CD4-positive, alpha-beta memory T cell (primary cell): Measurements from ENCODE around the gene NATD1. TPM values are rescaled to one million over a fixed set of nuclear protein-coding genes. Genes with fewer than 3 reads are reported as not detected.

Experiments used
- CTCF ChIA-PET: fragments of 350-600 bp; sonication (Branson Sonifier 250); formaldehyde crosslinking; loops from one replicate; lab custom pipeline; 2021; ENCODE audit warnings: inconsistent platforms; ENCODE audit not compliant: partially characterized antibody; lab: Charles Lee
- POLR2A ChIA-PET: fragments of 350-600 bp; sonication (Branson Sonifier 250); formaldehyde crosslinking; loops from one replicate; lab custom pipeline; 2021; ENCODE audit not compliant: partially characterized antibody; lab: Charles Lee
- DNase-seq, 5 donors: peaks; one replicate each; pipeline versions ENCODE4 v3.0.0 to v3.0.0-alpha.2; 2020 to 2022; ENCODE audit warnings: mixed read lengths in 1 of 5
- H3K27ac ChIP-seq: one replicate; pipeline ENCODE4 v1.7.0; 2013; ENCODE audit warnings: low read depth, low read length
- H3K27me3 ChIP-seq: 2 replicates; pipeline ENCODE4 v1.7.0; 2013; ENCODE audit warnings: mild to moderate bottlenecking, low read length, moderate library complexity; ENCODE audit not compliant: insufficient read depth
- H3K36me3 ChIP-seq: 2 replicates; pipeline ENCODE4 v1.7.0; 2013; ENCODE audit warnings: mild to moderate bottlenecking, low read length, moderate library complexity; ENCODE audit not compliant: insufficient read depth
- H3K4me1 ChIP-seq: 2 replicates; pipeline ENCODE4 v1.7.0; 2013; ENCODE audit warnings: mild to moderate bottlenecking, low read length, moderate library complexity; ENCODE audit not compliant: insufficient read depth
- H3K4me3 ChIP-seq, 2 donors: one replicate each; pipeline ENCODE4 v1.7.0; 2013; ENCODE audit warnings: low read length in 2 of 2, mild to moderate bottlenecking in 1 of 2
- H3K9me3 ChIP-seq, 2 donors: one replicate each; pipeline ENCODE4 v1.7.0; 2013; ENCODE audit warnings: low read length in 2 of 2, control low read depth in 1 of 2; ENCODE audit not compliant: control insufficient read depth in 1 of 2
- H3K27ac Mint-ChIP-seq, 7 donors: one replicate each; pipeline ENCODE4 v1.8.0; 2020 to 2021; ENCODE audit warnings: mixed read lengths in 7 of 7, mild to moderate bottlenecking in 6 of 7, inconsistent platforms in 3 of 7, moderate library complexity in 3 of 7
- H3K27me3 Mint-ChIP-seq, 2 donors: one replicate each; pipeline ENCODE4 v1.8.0; 2020 to 2021; ENCODE audit warnings: mixed read lengths in 2 of 2
- H3K36me3 Mint-ChIP-seq, 2 donors: one replicate each; pipeline ENCODE4 v1.8.0; 2020 to 2021; ENCODE audit warnings: mixed read lengths in 2 of 2, inconsistent platforms in 1 of 2, mild to moderate bottlenecking in 1 of 2
- H3K4me1 Mint-ChIP-seq, 4 donors: one replicate each; pipeline ENCODE4 v1.8.0; 2020 to 2021; ENCODE audit warnings: mixed read lengths in 4 of 4, mild to moderate bottlenecking in 1 of 4
- H3K4me3 Mint-ChIP-seq, 8 donors: one replicate each; pipeline ENCODE4 v1.8.0; 2020 to 2021; ENCODE audit warnings: mixed read lengths in 8 of 8, mild to moderate bottlenecking in 7 of 8, moderate library complexity in 6 of 8, inconsistent platforms in 3 of 8
- H3K9me3 Mint-ChIP-seq, 8 donors: one replicate each; pipeline ENCODE4 v1.8.0; 2020 to 2021; ENCODE audit warnings: mixed read lengths in 8 of 8, mild to moderate bottlenecking in 5 of 8, inconsistent platforms in 3 of 8, moderate library complexity in 1 of 8
- intact Hi-C: fragments of 100-400 bp; cut with micrococcal nuclease; formaldehyde crosslinking; loops from one replicate; pipeline ENCODE4 v1.15.1; 2023
- polyA plus RNA-seq, 2 donors: library from polyadenylated mRNA; unstranded; fragments of 300-500 nt; fragmentation: Illumina TruSeq; gene quantifications; one replicate each; pipeline ENCODE4 v1.2.3, GENCODE V29; 2021
- total RNA-seq, 2 experiments: library from RNA; stranded (reverse); gene quantifications; one replicate each; pipeline ENCODE4 v1.2.3, GENCODE V29; 2021

NATD1 gene
- total and polyA plus RNA-seq, 4 experiments from 2014 or later = 0.32 to 13.5 (median 7.7) TPM

DNA sequence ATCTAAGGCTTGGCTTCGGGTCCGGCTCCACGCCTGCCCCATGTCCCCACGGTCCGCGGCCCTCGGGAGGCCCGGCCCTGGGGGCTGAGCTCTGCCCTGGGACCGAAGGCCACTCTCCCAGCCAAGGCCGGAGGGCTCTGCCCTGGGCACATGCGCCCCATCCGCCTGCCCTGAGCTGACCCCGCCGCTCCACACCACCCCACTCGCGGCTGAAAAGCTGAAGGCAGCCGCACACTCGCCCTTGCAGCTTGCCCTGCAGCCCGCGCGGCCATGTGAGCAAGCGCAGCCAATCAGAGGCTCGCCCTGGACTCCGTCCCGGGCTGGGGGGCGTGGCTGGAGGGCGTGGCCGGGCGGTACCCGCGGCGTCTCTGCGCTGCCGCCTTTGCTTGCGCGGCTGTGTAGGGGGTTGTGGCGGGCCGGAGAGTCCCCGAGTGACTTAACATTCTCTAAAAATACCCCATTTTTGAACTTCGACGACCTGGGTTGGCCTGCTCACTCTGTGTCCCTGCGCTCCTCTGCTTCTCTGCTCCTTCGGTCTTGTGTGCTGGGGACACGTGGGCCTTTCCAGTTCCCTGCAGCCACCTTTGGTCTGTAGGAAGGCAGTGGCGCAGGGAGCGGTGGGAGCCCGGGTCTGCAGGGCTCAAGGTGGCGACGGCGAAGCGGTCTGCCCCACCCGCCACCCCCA lies 22.5 kb upstream of the NATD1 start:
- Mint-ChIP-seq H3K36me3 (no peaks in the 10 kb centered on the region), H3K9me3 (no peaks in the 10 kb centered on the region), H3K27me3 (no peaks in the 10 kb centered on the region), H3K4me3 (peak overlapping the region; percentile 86 to 99 (median 90)), H3K27ac (peak overlapping the region; percentile 78 to 95 (median 93)), H3K4me1 (peaks cover 32 to 52% (median 39%) of the 10 kb centered on the region in 4 donors)
- H3K27ac ChIP-seq = peak overlapping the region; percentile 77
- peak overlapping the region; percentile 26 to 71 for H3K4me3 ChIP-seq
- H3K4me1 ChIP-seq = peaks cover 49% of the 10 kb centered on the region
- no peaks in the 10 kb centered on the region for H3K27me3 ChIP-seq
- no peaks in the 10 kb centered on the region for H3K9me3 ChIP-seq
- intact Hi-C loops = loop anchor here (1.0 kb wide), 3 partner anchors 9 to 61 kb away; partner anchors contain the start of genes MAP2K3, NATD1 and TMEM11
- POLR2A ChIA-PET = interaction anchor here (0.6 to 5.0 kb wide), 15 partner anchors 8 to 276 kb away, joined by 3 to 59 read pairs (median 5); partner anchors contain the start of genes NATD1, TMEM11 and USP22
- H3K36me3 ChIP-seq = no peaks in the 10 kb centered on the region
- DNase-seq = peak; percentile 85 to 93 (median 87)
- CTCF ChIA-PET = interaction anchor here (0.7 to 8.2 kb wide), 8 partner anchors 11 to 238 kb away, joined by 3 to 87 read pairs (median 6); no protein-coding TSS in a partner anchor

DNA sequence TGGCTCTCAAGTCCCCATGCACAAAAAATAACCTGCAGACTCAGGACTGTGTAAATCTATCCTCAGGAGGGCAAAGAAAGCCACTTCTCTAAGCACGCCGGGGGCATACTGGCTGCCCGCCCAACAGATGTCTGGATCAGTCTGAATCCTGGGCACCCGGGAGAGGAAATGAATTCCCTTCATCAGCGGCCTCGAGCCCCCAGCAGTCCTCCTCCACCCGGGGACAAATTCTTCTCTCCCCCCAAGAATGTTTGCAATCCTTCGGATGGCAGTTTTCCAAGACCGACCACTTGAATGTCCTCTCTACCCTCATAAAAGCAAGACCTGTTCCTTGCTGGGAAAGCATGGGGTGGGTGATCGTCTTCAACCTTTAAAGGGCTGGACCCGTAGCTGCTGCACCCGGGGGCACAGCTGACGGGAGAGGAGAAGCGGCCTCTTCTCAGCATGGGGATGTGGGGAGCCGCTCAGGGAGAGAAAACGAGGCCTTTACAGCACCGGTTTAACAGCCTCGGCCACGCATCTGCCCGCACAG lies 21.9 kb upstream of the NATD1 start:
- ChIA-PET POLR2A (interaction anchor here (0.6 to 5.0 kb wide), 12 partner anchors 9 to 277 kb away, joined by 3 to 59 read pairs (median 5); partner anchors contain the start of genes NATD1, TMEM11 and USP22), CTCF (interaction anchor here (0.7 to 8.2 kb wide), 5 partner anchors 12 to 239 kb away, joined by 3 to 87 read pairs (median 56); no protein-coding TSS in a partner anchor)
- H3K4me1 Mint-ChIP-seq = peaks cover 28 to 48% (median 36%) of the 10 kb centered on the region in 4 donors
- H3K27me3 Mint-ChIP-seq = no peaks in the 10 kb centered on the region
- no peak for DNase-seq
- peaks cover 46% of the 10 kb centered on the region for H3K4me1 ChIP-seq
- intact Hi-C loops = loop anchor here (1.0 kb wide), 3 partner anchors 9 to 61 kb away; partner anchors contain the start of genes MAP2K3, NATD1 and TMEM11
- no peaks in the 10 kb centered on the region for H3K36me3 Mint-ChIP-seq
- H3K36me3 ChIP-seq = no peaks in the 10 kb centered on the region
- peak overlapping the region; percentile 86 to 99 (median 90) for H3K4me3 Mint-ChIP-seq
- no peaks in the 10 kb centered on the region for H3K27me3 ChIP-seq
- peak overlapping the region in 1 of 2 donors; percentile 71 for H3K4me3 ChIP-seq
- peak overlapping the region; percentile 77 for H3K27ac ChIP-seq
- H3K9me3 ChIP-seq = no peaks in the 10 kb centered on the region
- peak overlapping the region in 4 of 7 donors; percentile 48 to 84 (median 66) for H3K27ac Mint-ChIP-seq
- no peaks in the 10 kb centered on the region for H3K9me3 Mint-ChIP-seq

- no peaks in the 10 kb centered on the region for H3K36me3 Mint-ChIP-seq
- H3K27ac Mint-ChIP-seq = peak overlapping the region in 1 of 7 donors; percentile 10
- Histone ChIP-seq H3K4me1 (peaks cover 38% of the 10 kb centered on the region), H3K9me3 (no peaks in the 10 kb centered on the region), H3K4me3 (no peak overlapping the region), H3K36me3 (no peaks in the 10 kb centered on the region), H3K27ac (no peak overlapping the region), H3K27me3 (no peaks in the 10 kb centered on the region)
- intact Hi-C loops = no loop called here
- DNase-seq = no peak
- POLR2A ChIA-PET = interaction anchor here (5.0 kb wide), 1 partner anchor 21 kb away, joined by 48 read pairs; the partner anchor contains the start of gene NATD1
- H3K27me3 Mint-ChIP-seq = no peaks in the 10 kb centered on the region
- CTCF ChIA-PET = interaction anchor here (0.6 to 1.2 kb wide), 2 partner anchors 9 to 238 kb away, joined by 3 to 4 read pairs; no protein-coding TSS in a partner anchor
- no peaks in the 10 kb centered on the region for H3K9me3 Mint-ChIP-seq
- H3K4me3 Mint-ChIP-seq = peak overlapping the region in 3 of 8 donors; percentile 18 to 30 (median 22)
- peaks cover 21 to 44% (median 31%) of the 10 kb centered on the region in 4 donors for H3K4me1 Mint-ChIP-seq
These were observed 19.9 kb upstream of the NATD1 start for GRCh38 chr17:21272881-21273792.

GRCh38 chr17:21272250-21272649 lies 19.0 kb upstream of the NATD1 start:
- ChIA-PET CTCF (interaction anchor here (0.6 kb wide), 1 partner anchor 8 kb away, joined by 3 read pairs; no protein-coding TSS in a partner anchor), POLR2A (no interaction called here)
- Histone ChIP-seq H3K27ac (no peak overlapping the region), H3K36me3 (no peaks in the 10 kb centered on the region), H3K9me3 (no peaks in the 10 kb centered on the region), H3K4me1 (peaks cover 39% of the 10 kb centered on the region), H3K4me3 (no peak overlapping the region), H3K27me3 (no peaks in the 10 kb centered on the region)
- Mint-ChIP-seq H3K9me3 (no peaks in the 10 kb centered on the region), H3K27me3 (no peaks in the 10 kb centered on the region), H3K36me3 (no peaks in the 10 kb centered on the region), H3K4me3 (no peak overlapping the region), H3K4me1 (peaks cover 22 to 46% (median 32%) of the 10 kb centered on the region in 4 donors), H3K27ac (no peak overlapping the region)
- intact Hi-C loops = no loop called here
- DNase-seq = no peak

DNA sequence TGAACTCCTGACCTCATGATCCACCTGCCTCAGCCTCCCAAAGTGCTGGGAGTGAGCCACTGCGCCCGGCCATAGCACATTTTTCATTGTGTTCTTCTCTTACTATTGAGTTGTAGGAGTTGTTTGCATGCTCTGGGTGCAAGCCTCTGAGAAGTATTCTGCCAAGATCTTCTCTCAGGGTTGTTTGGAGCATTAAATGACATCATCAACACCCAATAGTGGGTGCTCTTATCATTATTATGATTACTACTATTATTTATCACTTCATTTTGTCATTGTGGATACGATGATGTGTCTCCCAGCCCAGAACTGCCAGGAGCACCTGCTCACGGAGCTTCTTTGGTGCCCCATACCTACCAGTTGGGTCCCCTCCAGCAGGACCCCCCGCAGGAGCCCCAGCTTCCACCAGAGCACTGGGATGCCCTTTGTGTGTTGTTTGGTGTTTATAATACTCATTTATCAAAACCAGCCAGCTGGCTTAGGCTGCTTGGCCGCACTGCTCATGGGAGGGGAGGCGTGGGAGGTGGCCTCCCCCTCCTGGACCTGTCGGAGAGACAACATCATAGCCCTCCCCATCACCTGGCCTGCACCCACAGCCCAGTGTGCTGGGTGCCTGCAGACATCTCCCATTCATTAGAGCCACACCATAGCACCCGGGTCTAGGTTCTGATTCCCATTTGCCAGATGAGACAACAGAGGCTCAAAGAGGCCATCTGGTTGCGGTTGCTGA lies 18.4 kb upstream of the NATD1 start:
- no peaks in the 10 kb centered on the region for H3K27me3 Mint-ChIP-seq
- H3K9me3 ChIP-seq = no peaks in the 10 kb centered on the region
- H3K4me1 Mint-ChIP-seq = peaks cover 23 to 43% (median 33%) of the 10 kb centered on the region in 4 donors
- DNase-seq = no peak
- no peak overlapping the region for H3K27ac ChIP-seq
- no peaks in the 10 kb centered on the region for H3K36me3 Mint-ChIP-seq
- ChIA-PET POLR2A (no interaction called here), CTCF (no interaction called here)
- no peaks in the 10 kb centered on the region for H3K9me3 Mint-ChIP-seq
- H3K4me3 Mint-ChIP-seq = no peak overlapping the region
- no peaks in the 10 kb centered on the region for H3K27me3 ChIP-seq
- H3K4me1 ChIP-seq = peaks cover 38% of the 10 kb centered on the region
- intact Hi-C loops = no loop called here
- H3K4me3 ChIP-seq = no peak overlapping the region
- no peaks in the 10 kb centered on the region for H3K36me3 ChIP-seq
- no peak overlapping the region for H3K27ac Mint-ChIP-seq

GRCh38 chr17:21269394-21269793 lies 16.2 kb upstream of the NATD1 start:
- Histone ChIP-seq H3K9me3 (no peaks in the 10 kb centered on the region), H3K27me3 (no peaks in the 10 kb centered on the region), H3K4me3 (no peak overlapping the region), H3K36me3 (no peaks in the 10 kb centered on the region), H3K4me1 (peaks cover 24% of the 10 kb centered on the region), H3K27ac (no peak overlapping the region)
- DNase-seq = no peak
- H3K27me3 Mint-ChIP-seq = peaks cover 0 to 3% of the 10 kb centered on the region in 2 donors
- ChIA-PET CTCF (interaction anchor here (3.3 kb wide), 1 partner anchor 10 kb away, joined by 24 read pairs; no protein-coding TSS in a partner anchor), POLR2A (interaction anchor here (0.6 to 1.2 kb wide), 2 partner anchors 9 to 193 kb away, joined by 3 to 4 read pairs; no protein-coding TSS in a partner anchor)
- peak overlapping the region; percentile 64 to 89 (median 88) for H3K27ac Mint-ChIP-seq
- H3K4me3 Mint-ChIP-seq = no peak overlapping the region
- no peaks in the 10 kb centered on the region for H3K36me3 Mint-ChIP-seq
- H3K4me1 Mint-ChIP-seq = peaks cover 15 to 37% (median 23%) of the 10 kb centered on the region in 4 donors
- H3K9me3 Mint-ChIP-seq = no peaks in the 10 kb centered on the region
- intact Hi-C loops = no loop called here
